HG02852 (cell line): ENCODE results near the gene DYNC1I1.

Experiments used
- ATAC-seq: cut with Tn5 transposase; IDR thresholded peaks from one replicate; pipeline ENCODE4 v1.9.1; 2021; ENCODE audit warnings: mild to moderate bottlenecking, moderate library complexity; ENCODE audit not compliant: unreplicated experiment

Gene DYNC1I1

GRCh38 chr7:95955748-95956147, 183.4 kb downstream of the DYNC1I1 start:
- ATAC-seq = no peak

- ATAC-seq = no peak
These were observed 185.2 kb downstream of the DYNC1I1 start for GRCh38 chr7:95957510-95957909.

GRCh38 chr7:95960706-95961244, 188.4 kb downstream of the DYNC1I1 start:
- no peak for ATAC-seq

GRCh38 chr7:95963446-95963990, 191.2 kb downstream of the DYNC1I1 start:
- no peak for ATAC-seq

- no peak for ATAC-seq
These were observed 199.4 kb downstream of the DYNC1I1 start for GRCh38 chr7:95971716-95972115.

GRCh38 chr7:95972523-95972922, 200.2 kb downstream of the DYNC1I1 start:
- no peak for ATAC-seq

GRCh38 chr7:95974108-95974507, 201.8 kb downstream of the DYNC1I1 start:
- ATAC-seq = no peak

GRCh38 chr7:95976369-95977060, 204.2 kb downstream of the DYNC1I1 start:
- ATAC-seq = no peak

GRCh38 chr7:95977994-95978393, 205.6 kb downstream of the DYNC1I1 start:
- ATAC-seq = no peak

- no peak for ATAC-seq
These were observed 207.8 kb downstream of the DYNC1I1 start for GRCh38 chr7:95980167-95980566.

GRCh38 chr7:95980706-95981105, 208.4 kb downstream of the DYNC1I1 start:
- ATAC-seq = no peak

GRCh38 chr7:95986178-95986764, 213.9 kb downstream of the DYNC1I1 start:
- ATAC-seq = no peak

GRCh38 chr7:95989301-95989700, 216.9 kb downstream of the DYNC1I1 start:
- ATAC-seq = no peak

- no peak for ATAC-seq
These were observed 221.0 kb downstream of the DYNC1I1 start for GRCh38 chr7:95993380-95993779.

GRCh38 chr7:95996174-95996573, 223.8 kb downstream of the DYNC1I1 start:
- ATAC-seq = no peak

GRCh38 chr7:95996886-95997285, 224.5 kb downstream of the DYNC1I1 start:
- ATAC-seq = no peak

GRCh38 chr7:95997632-95998031, 225.3 kb downstream of the DYNC1I1 start:
- ATAC-seq = no peak

- no peak for ATAC-seq
These were observed 227.1 kb downstream of the DYNC1I1 start for GRCh38 chr7:95999481-95999880.

GRCh38 chr7:96004578-96004977, 232.2 kb downstream of the DYNC1I1 start:
- ATAC-seq = no peak

- no peak for ATAC-seq
These were observed 232.9 kb downstream of the DYNC1I1 start for GRCh38 chr7:96005271-96005670.

GRCh38 chr7:96009148-96009547, 236.8 kb downstream of the DYNC1I1 start:
- no peak for ATAC-seq

GRCh38 chr7:96013836-96014235, 241.5 kb downstream of the DYNC1I1 start:
- no peak for ATAC-seq
